ENCODE data around the gene TRPV3.
"Not testable (repeated sequence)": the region's sequence is repeated elsewhere in the genome, so short reads cannot be mapped to it uniquely, and the experiment has no call there.

TRPV3 gene

GRCh38 chr17:3514873-3515272, 42.7 kb downstream of the TRPV3 start:
- DNase-seq: no peak

- not testable (repeated sequence) for DNase-seq
These were observed 43.4 kb downstream of the TRPV3 start for GRCh38 chr17:3514167-3514566.

GRCh38 chr17:3513305-3514035, 44.1 kb downstream of the TRPV3 start:
- no peak for DNase-seq

- no peak for DNase-seq
These were observed 45.0 kb downstream of the TRPV3 start for GRCh38 chr17:3512505-3513171.

- no peak for DNase-seq
These were observed 45.6 kb downstream of the TRPV3 start for GRCh38 chr17:3511852-3512504.

- DNase-seq: no peak
These were observed 47.5 kb downstream of the TRPV3 start for GRCh38 chr17:3510090-3510489.

- DNase-seq: no peak
These were observed 49.7 kb downstream of the TRPV3 start for GRCh38 chr17:3507869-3508268.

GRCh38 chr17:3507071-3507470, 50.5 kb downstream of the TRPV3 start:
- no peak for DNase-seq

GRCh38 chr17:3506054-3506453, 51.6 kb downstream of the TRPV3 start:
- DNase-seq: no peak

GRCh38 chr17:3505008-3505407, 52.6 kb downstream of the TRPV3 start:
- DNase-seq: no peak

GRCh38 chr17:3503285-3503684, 54.3 kb downstream of the TRPV3 start:
- DNase-seq: no peak

- no peak for DNase-seq
These were observed 55.1 kb downstream of the TRPV3 start for GRCh38 chr17:3502466-3502865.

GRCh38 chr17:3501344-3501743, 56.3 kb downstream of the TRPV3 start:
- no peak for DNase-seq

- DNase-seq: no peak
These were observed 60.5 kb downstream of the TRPV3 start for GRCh38 chr17:3497101-3497500.

GRCh38 chr17:3485481-3486068, 72.0 kb downstream of the TRPV3 start:
- no peak for DNase-seq

GRCh38 chr17:3482852-3483251, 74.8 kb downstream of the TRPV3 start:
- no peak for DNase-seq

- DNase-seq: no peak
These were observed 77.6 kb downstream of the TRPV3 start for GRCh38 chr17:3479988-3480387.

- no peak for DNase-seq
These were observed 81.6 kb downstream of the TRPV3 start, which contains the start of gene ASPA for GRCh38 chr17:3475812-3476610. Gene ASPA (plus strand): TSS chr17:3475997. CDS start chr17:3476160, 163 bp downstream.

- DNase-seq: no peak
These were observed 82.3 kb downstream of the TRPV3 start for GRCh38 chr17:3475251-3475685.

- DNase-seq: no peak
These were observed 83.4 kb downstream of the TRPV3 start for GRCh38 chr17:3474212-3474611.

- DNase-seq: no peak
These were observed 85.5 kb downstream of the TRPV3 start for GRCh38 chr17:3472137-3472536.

GRCh38 chr17:3471599-3471998, 86.0 kb downstream of the TRPV3 start, which contains the start of gene SPATA22:
Gene SPATA22 (minus strand): TSS chr17:3471819. CDS start chr17:3469325, 2,494 bp downstream.
- no peak for DNase-seq

GRCh38 chr17:3469529-3469928, 88.1 kb downstream of the TRPV3 start:
- DNase-seq: no peak
